GM12872 (cell line): Measurements from ENCODE around the gene BAX.

ENCODE experiments used
- TF ChIP-seq, protein P1 (sequence below): IDR thresholded peaks from 3 replicates; pipeline ENCODE4 v1.5.1; 2011; ENCODE audit warnings: low read depth, mild to moderate bottlenecking, low read length, moderate library complexity; ENCODE audit not compliant: insufficient read depth

Gene BAX

DNA sequence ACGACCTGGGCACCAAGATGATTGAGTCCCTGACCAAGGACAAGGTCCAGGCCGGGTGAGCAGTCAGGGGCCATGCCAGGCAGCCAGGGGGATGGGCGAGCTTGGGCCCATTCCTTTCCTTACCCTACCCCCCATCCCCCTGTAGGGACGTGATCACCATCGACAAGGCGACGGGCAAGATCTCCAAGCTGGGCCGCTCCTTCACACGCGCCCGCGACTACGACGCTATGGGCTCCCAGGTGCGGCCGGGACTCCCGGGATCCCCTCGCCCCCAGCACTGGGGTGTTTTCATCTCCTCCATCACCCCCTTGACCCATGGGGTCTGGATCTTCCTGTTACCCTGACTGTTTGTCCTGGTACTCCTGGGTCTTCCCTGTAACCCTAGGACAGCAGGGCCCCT lies 55.2 kb downstream of the BAX start:
- TF ChIP-seq, protein P1, sequence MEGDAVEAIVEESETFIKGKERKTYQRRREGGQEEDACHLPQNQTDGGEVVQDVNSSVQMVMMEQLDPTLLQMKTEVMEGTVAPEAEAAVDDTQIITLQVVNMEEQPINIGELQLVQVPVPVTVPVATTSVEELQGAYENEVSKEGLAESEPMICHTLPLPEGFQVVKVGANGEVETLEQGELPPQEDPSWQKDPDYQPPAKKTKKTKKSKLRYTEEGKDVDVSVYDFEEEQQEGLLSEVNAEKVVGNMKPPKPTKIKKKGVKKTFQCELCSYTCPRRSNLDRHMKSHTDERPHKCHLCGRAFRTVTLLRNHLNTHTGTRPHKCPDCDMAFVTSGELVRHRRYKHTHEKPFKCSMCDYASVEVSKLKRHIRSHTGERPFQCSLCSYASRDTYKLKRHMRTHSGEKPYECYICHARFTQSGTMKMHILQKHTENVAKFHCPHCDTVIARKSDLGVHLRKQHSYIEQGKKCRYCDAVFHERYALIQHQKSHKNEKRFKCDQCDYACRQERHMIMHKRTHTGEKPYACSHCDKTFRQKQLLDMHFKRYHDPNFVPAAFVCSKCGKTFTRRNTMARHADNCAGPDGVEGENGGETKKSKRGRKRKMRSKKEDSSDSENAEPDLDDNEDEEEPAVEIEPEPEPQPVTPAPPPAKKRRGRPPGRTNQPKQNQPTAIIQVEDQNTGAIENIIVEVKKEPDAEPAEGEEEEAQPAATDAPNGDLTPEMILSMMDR = no peak

DNA sequence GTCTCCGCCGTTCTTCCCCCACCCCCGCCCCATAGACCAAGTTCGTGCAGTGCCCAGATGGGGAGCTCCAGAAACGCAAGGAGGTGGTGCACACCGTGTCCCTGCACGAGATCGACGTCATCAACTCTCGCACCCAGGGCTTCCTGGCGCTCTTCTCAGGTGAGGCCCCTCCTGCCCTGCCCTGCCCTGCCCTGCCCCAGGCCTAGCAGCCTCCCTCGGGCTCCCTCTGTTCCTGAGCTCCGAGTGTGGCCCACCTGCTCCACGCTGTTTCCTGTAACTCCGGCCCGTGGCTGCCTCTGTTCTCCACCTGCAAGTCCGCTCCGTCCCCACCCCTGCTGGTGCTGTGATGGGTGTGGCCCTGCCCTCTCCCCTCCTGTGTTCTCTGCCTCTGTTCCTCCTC lies 55.8 kb downstream of the BAX start:
- TF ChIP-seq, protein P1 = no peak

DNA sequence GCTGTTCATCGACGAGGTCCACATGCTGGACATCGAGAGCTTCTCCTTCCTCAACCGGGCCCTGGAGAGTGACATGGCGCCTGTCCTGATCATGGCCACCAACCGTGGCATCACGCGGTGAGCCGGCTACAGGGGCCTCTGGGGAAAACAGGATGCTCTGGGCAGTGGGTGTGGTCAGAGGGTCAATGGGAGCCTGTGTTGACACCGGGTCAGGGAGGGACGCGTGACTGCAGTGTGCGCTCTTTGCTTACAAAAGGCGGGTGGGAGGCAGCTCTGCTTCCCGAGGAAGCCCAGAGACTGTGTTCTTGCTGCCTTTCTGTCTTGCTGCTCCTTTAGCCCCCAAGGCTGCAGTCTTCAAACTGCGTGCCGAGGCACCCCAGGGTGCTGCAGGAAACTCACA lies 56.5 kb downstream of the BAX start:
- TF ChIP-seq, protein P1 = no peak
